ENCODE results near the gene STARD10.
A peak's percentile ranks its signal among the peaks of the same experiment; 100 is the strongest.
"Not testable (repeated sequence)": the region's sequence is repeated elsewhere in the genome, so short reads cannot be mapped to it uniquely, and the experiment has no call there.

Gene STARD10

DNA sequence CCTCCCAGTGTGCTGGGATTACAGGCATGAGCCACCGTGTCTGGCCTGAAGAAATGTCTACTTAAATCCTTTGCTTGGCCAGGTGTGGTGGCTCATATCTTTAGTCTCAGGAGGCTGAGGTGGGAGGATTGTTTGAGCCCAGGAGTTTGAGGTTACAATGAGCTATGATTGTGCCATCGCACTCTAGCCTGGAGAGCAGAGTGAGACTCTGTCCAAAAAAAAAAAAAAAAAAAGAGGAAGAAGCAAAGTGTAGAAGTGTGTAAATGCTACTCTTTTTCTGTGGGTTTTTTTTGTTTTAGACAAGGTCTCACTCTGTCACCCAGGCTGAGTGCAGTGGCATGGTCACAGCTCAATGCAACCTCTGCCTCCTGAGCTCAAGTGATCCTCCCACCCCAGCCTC, 13.9 kb upstream of the STARD10 start:
- no peak for DNase-seq (ENCODE audit: low spot score)

DNA sequence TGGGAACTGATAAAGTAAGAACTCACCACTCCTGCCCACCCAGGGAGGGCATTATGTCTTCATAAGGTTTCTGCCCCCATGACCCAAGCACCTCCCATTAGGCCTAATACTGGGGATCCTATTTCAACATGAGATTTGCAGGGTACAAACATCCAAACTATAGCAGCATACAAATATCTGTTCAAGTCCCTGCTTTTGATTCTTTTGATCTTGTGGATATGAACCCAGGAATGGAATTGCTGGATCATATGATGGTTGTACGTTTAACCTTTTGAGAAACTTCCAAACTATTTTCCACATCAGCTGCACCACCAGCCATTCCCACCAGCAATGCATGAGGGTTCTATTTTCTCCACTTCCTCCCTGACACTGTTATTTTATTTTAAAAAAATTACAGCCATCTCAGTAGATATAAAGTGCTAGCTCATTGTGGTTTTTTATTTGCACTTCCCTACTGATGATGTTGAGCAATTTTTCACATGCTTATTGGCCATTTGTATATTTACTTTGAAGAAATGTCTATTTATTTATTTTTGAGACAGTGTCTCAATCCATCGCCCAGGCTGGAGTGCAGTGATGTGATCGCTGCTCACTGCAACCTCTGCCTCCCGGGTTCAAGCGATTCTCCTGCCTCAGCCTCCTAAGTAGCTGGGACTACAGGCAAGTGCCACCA, 13.3 kb upstream of the STARD10 start:
- no peak for DNase-seq (ENCODE audit: low spot score)

DNA sequence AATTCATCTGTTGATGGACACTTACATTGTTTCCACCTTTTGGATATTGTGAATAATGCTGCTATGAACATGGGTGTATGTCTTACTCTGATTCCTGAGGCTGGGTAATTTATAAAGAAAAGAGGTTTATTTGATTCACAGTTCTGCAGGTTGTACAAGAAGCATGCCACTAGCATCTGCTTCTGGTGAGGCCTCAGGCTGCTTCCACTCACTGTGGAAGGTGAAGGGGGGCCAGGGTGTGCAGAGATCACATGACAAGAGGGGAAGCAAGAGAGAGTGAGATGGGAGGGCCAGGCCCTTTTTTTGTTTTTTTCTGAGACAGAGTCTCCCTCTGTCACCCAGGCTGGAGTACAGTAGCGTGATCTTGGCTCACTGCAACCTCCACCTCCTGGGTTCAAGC, 12.5 kb upstream of the STARD10 start:
- not testable (repeated sequence) for DNase-seq (ENCODE audit: low spot score)

DNA sequence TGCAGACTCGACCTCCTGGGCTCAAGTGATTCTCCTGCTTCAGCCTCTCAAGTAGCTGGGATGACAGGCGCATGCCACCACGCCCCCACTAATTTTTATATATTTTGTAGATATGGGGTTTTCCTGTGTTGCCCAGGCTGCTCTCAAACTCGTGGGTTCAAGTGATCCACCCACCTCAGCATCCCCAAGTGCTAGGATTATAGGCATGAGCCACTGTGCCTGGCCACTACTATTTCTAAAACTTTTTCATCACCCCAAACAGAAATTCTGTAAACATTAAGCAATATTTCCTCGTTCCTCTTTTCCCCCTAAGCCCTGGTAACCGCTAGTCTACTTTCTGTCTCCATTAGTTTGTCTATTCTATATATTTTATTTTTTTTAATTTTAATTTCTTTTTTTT, 11.4 kb upstream of the STARD10 start:
- DNase-seq (ENCODE audit: low spot score) = no peak

DNA sequence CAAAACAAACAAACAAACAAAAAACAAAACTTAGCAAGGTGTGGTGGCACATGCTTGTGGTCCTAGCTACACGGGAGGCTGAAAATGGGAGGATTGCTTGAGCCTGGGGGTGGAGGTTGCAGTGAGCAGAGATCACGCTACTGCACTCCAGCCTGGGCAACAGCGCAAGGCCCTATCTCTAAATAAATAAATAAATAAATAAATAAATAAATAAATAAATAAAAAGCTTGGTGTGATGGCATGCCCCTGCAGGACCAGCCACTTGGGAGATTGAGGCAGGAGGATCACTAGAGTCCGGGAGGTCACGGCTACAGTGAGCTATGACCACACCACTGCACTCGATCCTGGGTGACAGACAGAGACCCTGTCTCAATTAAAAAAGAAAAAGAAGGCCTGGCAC, 9.0 kb upstream of the STARD10 start:
- no peak for DNase-seq (ENCODE audit: low spot score)

DNA sequence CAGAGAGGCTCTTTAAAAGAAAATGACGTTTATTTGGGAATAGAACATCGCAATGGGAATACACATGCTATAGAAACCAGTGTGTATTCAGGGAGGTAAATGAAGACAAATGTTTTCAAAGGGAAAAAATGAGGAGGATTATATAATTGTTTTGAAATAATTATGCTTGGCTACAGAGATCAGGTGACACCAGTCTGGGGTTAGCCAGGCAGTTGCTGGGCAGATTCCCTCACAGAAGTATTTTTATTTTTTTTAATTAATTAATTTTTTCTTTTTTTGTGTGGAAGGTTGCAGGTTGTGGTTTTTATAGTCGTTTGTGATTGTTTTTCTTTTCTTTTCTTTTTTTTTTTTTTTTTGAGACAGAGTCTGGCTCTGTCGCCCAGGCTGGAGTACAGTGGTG, 5.6 kb upstream of the STARD10 start:
- DNase-seq (ENCODE audit: low spot score) = no peak

DNA sequence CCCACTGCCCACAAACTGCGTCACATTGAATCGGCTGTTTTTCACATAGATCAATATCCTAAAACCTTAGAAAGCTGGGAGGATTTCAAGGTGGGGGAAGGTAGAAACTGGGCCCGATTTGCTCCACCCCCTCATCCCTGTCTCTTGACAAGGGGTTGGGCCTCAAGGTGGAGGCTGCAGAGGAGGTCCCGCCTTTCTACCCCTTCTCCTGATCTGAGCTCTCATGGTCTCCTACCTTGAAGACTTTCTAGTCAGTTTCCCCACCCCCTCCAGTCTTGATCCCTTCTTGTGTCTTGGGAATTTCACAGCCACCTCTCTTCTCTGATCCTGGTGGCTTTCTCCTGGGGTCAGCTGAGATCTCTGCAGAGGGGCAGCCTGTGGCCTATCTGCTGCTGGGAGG, 4.5 kb upstream of the STARD10 start:
- DNase-seq (ENCODE audit: low spot score) = no peak

DNA sequence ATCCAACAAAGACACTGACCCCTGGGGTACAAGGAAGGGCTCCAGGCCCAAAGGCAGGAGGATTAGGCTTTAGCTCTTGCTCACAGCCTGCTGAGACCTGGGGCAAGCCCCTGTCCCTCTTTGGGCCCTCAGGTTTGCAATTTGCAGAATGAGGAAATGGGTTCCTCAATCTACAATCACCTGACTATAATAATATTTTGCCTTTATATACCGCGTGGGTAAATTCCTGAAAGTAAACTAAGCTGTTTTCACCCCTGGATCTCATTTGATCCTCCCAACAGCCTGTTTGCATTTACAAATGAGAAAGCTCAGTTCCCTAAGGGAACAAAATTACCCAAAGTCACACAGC, 797 bp downstream of the STARD10 start:
- DNase-seq (ENCODE audit: low spot score) = no peak

DNA sequence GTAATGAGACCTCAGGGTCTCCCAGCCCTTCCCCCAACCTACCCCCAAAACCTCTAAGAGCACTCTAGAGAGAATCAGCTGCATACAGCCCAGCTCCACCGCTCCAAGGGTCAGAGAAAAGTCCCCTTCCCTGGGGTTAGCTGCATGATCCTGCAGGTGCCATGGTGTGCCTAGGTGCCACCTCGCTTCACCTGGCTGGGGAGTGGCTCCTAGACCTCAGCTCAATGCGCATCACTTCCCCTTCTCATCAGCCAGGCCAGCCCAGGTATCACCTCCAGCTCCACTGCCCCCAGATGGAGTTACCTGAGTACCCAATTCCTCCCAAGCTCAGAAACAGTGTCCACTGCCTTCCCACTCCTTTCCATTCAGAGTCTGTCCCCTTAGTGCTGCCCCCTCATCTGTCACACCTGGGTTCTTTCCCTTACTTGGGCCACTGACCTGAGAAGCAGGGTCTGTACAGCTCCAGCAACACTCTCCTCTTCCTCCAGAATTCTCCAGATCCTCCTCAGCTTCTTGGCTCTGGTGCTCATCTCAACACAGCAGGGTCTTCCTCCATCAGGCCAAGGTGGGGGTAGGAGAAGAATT, 1.3 kb downstream of the STARD10 start:
- no peak for DNase-seq (ENCODE audit: low spot score)

DNA sequence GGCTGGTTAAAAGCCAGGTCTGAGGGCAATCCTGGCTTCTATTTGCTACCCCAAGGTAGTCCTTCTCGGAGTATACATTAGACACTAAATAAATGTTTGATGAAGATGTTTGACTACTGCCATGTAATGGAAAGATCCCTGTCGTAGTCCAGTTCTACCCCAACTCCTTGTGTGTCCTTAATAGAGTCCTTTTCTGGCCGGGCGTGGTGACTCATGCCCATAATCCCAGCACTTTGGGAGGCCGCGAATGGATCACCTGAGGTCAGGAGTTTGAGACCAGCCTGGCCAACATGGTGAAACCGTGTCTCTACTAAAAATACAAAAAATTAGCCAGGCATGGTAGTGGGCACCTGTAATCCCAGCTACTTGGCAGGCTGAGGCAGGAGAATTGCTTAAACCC, 2.6 kb downstream of the STARD10 start:
- DNase-seq (ENCODE audit: low spot score) = not testable (repeated sequence)

DNA sequence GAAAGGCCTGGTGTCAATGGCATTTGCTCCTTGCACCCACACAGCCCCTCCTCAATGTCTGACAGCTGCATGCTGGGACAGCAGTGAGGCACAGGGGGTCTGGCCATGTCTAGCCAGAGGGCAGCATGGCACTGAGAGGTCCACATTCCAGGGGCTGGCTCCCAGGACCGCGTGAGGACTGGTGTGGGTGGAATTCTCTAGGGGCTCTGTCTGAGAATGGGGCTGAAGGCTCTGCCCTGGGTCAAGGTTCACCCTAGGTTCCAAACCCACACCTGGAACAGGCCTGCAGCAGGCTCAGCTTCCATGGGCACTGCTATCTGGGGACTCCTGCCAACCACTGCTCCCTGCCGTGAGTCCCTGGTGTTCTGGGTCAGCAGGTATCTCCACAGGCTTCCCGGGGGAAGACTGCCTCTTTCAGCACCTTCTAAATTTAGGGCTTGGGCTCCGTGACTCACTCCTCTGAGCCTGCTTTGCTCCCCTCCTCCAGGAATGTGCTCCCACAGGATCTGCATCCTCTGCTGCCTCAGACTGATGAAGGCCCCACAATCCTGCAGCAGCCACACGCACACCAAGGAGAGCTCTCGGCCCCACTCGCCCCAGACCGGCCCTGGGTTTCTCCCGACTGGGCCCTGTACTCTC, 4.2 kb downstream of the STARD10 start:
- no peak for DNase-seq (ENCODE audit: low spot score)

DNA sequence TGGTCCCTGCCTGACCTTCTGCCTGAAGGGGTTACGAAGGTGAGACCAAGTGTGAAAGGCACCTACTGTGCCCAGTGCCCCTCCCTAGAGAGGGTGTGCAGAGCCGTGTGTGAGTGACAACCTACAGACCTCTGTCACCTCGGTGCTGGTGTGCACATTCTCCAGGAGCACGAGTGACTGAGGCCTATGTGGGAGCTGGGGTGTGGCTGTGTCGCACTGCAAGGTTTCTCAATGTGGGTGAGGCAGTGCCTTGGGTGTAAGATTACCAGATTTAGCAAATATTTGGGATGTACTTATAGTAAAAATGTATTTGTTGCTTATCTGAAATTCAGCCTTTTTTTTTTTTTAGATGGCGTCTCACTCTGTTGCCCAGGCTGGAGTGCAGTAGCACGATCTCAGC, 5.6 kb downstream of the STARD10 start:
- no peak for DNase-seq (ENCODE audit: low spot score)

DNA sequence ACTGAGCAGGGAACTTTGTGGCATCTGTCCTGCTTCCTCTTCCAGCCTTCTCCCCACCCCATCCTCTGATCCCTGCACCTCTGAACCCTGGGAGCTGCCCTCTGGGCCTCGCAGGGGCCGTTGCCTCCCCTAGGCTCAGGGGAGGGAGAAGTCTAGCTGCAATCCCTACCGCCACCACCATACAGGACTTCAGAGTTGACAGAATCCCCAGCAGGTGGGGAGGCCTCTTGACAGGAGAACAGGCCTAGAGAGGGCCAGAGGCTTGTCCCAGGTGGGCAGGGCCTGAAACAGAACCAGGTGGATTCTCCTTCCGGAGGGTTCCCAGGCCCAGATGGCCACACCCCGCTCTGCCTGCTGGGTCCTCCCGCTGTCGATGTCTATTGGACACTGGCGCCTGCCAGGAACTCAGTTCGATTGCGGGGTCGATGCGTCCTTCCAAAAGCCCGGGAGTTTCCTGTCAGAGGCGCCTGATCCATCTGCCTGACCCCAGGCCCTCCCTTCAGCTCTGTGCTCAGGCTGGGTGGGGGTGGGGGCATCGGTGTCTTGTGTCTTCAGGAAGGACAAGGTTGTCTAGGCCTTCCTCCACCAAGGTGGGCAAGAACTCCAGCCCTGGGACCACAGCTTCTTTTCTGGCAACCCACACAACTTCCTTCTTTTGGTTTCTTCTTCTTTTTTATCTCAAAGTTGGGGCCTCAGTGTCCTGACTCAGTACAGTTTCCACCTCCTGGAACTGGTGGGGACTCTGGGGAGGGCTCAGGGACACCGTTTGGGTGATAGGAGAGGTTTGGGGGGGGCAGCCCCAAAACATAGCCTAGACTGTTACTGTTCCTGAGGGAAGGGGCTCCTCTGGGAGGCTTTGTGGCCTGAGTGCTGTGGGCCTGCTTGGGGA, 6.4 kb downstream of the STARD10 start:
- DNase-seq (ENCODE audit: low spot score) = no peak

DNA sequence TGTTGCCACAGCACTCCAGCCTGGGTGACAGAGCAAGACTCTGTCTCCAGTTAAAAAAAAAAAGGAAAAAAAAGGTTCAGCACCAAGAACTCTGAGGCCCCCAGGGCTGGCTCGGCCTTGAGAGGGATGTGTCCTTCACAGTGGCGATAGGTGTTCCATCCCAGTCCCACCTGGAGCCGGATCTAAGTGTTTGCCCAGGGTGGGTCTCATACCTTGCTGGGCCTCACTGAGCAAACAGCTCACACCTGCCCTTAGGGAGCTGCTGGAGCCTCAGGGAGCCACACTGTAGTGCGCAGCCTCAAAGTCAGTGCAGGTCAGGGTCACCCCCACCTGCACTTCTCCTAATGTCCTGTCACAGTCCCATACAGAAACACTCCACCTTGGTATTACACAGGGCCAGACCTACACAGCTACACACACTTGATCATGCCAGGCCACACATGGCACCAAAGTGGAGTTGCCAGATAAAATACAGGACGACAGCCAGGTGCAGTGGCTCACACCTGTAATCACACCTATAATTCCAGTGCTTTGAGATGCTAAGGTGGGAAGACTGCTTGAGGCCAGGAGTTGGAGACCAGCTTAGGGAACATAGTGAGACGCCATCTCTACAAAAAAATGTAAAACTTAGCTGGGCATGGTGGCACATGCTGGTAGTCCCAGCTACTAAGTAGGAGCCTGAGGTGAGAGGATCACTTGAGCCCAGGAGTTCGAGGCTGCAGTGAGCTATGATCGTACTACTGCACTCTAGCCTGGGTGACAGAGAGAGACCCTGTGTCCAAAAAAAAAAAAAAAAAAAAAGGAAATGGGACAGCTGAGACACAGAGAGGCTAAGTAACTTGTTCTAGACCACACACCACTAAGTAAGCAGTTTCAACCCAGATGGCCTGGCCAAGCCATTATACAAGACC, 7.3 kb downstream of the STARD10 start:
- no peak for DNase-seq (ENCODE audit: low spot score)

DNA sequence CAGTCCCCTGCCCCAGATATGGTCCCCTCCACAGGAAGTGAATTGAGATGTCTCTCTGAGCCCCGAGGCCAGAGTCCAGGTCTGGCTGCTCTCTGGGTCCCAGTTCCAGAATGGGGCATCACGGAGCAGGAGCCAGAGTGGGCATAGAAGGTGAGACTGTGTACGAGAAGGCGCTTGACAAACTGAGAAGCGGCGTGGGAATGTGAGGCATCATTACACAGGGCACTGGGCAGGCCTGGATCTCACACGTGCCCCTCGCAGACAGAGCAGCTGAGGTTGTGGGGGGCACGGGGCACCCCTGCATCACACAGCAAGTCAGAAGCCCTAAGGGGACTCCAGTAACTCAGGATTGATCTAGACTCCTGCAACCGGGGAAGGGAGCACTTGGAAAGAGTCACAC, 9.2 kb downstream of the STARD10 start:
- DNase-seq (ENCODE audit: low spot score) = no peak

DNA sequence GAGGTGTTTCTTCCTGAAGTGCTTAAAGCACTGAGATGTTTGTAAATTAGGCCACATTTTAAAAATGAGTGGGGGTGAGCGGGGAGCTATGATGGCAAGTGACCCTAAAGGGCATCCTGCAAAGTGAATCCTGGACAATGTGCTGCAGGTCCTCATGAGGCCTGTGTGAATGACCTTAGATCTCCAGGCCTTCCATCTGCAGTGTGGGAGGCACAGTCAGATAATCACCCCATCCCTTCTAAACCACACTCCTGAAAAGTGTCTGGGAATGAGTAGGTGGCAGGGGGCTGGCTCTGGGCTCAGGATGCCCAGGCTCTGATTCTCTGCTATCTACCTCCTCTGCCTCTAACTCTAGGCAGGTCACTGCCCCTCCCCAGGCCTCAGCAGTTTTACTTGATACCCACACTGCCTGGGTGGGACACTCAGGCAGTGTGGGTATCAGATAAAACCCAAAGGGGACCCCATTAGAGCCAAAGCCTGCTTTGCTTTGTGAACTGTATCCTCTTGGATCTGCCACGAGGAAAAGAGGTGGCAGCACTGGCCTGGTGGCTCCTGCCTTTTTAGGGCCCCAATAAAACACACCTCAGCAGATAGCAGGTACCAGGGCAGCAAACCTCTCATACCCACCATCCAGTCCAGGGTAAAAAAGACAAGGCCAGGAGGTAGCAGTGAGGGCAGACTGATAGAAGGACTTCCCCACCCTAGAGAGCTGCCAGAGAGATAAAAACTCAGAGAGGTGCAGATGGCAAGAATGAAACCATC, 10.5 kb downstream of the STARD10 start:
- no peak for DNase-seq (ENCODE audit: low spot score)

DNA sequence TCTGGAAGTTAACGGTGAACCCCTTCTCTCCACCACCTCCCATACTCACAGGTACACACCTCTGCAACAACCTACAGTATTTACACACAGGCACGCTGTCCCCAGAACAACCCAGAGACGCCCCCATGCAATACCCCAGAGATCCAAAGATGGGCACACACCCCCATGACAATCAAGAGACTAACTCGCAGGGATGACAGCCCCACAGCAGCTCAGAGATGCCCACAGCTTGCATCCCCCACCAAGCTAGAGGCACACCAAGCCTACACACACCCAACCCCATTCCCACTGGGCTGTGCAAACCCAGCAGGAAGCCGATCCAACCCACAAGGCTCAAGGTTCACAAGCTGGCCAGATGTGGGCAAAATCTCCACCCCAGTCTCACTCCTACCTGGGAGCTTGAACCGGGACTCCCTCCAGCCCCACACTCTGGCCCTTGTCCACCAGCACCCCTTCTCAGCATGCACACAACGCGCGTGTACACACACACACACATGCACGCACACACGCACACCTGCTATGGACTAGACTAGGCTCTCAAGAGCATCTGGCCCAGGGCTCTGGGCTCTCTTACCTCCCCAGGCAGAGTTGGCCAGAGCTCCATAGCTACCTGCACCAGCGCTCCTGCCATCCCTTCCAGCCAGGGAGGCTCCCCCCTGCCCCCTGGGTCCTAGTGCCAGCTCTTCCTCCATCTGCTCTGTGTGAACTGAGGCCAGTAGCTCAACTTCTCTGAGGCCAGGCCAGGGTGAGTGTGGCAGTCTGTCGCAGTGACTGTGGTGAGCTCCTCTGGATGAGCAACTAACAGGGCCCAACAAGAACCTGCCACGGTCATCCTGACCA, 11.5 kb downstream of the STARD10 start:
- DNase-seq (ENCODE audit: low spot score) = peak; percentile 91

DNA sequence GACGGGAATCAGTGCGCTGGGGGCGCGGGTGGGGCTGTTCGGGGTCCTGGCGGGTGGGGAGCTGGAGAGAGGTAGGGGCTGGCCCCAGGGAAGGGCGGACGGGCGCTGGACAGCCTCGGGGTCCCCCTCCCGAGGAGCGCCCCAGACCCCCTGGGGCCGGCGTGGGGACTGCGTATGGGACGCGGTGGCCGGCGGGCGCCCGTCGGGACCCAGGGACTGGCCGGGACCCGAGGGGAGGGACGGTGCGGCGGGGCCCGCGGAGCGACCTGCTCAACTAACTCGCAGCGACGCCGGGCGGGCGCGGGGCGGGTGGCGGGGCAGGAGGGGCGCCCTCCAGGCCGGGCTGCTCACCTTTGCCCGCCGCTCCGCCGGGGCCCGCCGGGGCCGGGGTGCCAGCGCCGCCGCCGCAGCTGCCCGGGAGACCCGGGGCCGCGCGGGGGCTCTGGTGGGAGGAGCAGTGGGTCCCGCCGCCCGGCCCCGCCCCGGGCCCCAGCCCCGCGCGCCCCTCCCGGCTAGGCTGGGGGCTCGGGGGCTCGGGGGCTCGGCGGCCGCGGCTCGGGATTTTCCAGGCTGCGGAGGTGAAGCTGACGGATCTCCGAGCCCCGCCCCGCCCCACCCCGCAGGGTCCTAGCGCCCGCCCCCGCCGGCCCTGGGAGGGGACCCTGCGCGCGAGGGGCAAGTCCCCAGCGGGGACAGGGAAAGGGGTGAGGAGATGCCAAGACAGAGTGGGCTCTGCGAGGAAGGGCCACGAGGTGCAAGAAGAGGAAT, 12.3 kb downstream of the STARD10 start:
- DNase-seq (ENCODE audit: low spot score) = peak; percentile 44

DNA sequence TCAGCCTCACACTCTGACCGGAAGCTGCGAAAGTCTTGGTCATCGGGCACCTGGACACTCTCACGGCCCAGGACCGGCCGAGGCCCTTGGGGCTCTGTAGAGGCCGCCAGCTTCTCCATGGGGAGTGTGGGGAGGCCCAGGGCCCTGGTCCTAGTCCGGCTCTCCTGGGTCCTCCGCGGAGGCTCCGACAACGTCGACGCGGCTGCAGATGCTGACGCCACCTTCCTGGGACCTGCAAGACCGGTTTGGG, 12.9 kb downstream of the STARD10 start:
- no peak for DNase-seq (ENCODE audit: low spot score)
